Measurements from ENCODE around the gene CLTA. TPM values are rescaled to one million over a fixed set of nuclear protein-coding genes. Genes with fewer than 3 reads are reported as not detected.
A peak's percentile ranks its signal among the peaks of the same experiment; 100 is the strongest.

The CLTA gene
- total RNA-seq, 1 donor from 2014 or later, result 222 TPM

DNA sequence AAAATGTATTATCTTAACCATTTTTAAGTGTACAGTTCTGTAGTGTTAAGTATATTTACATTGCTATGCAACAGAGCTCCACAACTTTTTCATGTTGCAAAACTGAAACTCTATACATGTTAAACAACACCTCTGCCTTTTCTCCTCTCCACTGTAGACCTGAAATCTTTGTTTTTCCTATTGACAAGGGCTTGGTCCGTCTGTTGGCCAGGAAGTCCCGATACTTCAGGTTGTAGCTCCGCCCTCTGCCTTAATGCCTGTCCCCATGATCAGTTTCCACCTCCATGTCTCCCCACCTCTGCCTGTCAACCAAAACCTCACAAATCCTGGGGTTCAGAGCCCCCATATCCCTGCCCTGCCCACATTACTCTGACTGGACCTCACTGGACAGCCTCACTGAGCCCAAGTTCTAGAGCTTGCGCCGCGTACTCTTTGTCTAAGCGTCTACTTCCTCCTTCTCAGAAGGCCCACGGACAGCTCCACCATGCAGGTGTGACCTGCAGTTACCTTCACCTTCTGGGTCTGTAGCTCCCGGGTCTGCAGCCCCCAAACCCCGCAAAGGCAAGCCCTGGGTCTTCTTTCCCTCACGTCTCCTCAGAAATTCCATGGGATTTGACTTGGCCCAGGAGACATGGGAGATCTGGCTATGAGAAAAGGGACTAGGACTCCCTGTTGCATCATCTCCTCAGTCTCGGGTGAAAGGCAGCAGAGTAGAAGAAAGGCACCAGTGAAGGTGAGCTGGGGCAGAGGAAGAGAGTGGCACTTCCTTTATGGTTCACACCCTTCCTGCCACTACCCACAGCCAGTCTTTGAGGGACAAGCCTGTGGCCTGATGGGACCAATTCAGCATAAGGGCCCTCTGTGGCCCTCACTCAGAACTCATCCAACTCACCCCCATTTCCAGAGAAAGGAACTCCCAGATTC is 46.1 kb upstream of the CLTA start:
- no peaks in the 10 kb centered on the region for H3K27me3 Mint-ChIP-seq (ENCODE audit: low read depth)
- H3K4me1 Mint-ChIP-seq, result peaks cover 4% of the 10 kb centered on the region
- no peak for DNase-seq (ENCODE audit: low read depth, low spot score)
- H3K4me3 Mint-ChIP-seq, result no peak overlapping the region
- TF ChIP-seq CTCF (conservative IDR thresholded peaks at IDR 0.05), result no peak
- peaks cover 15% of the 10 kb centered on the region for H3K36me3 Mint-ChIP-seq (ENCODE audit: low read depth)
- H3K9me3 Mint-ChIP-seq, result peaks cover 9% of the 10 kb centered on the region
- H3K27ac Mint-ChIP-seq (ENCODE audit: unreplicated experiment), result peak overlapping the region; percentile 51

- no peak overlapping the region for H3K27ac Mint-ChIP-seq (ENCODE audit: unreplicated experiment)
- no peak for TF ChIP-seq CTCF (conservative IDR thresholded peaks at IDR 0.05)
- H3K27me3 Mint-ChIP-seq (ENCODE audit: low read depth), result no peaks in the 10 kb centered on the region
- no peak overlapping the region for H3K4me3 Mint-ChIP-seq
- peaks cover 9% of the 10 kb centered on the region for H3K9me3 Mint-ChIP-seq
- H3K36me3 Mint-ChIP-seq (ENCODE audit: low read depth), result peaks cover 15% of the 10 kb centered on the region
- peaks cover 4% of the 10 kb centered on the region for H3K4me1 Mint-ChIP-seq
- no peak for DNase-seq (ENCODE audit: low read depth, low spot score)
Observed at GRCh38 chr9:36145970-36146369, 44.8 kb upstream of the CLTA start.

GRCh38 chr9:36146651-36147050 is 44.1 kb upstream of the CLTA start:
- TF ChIP-seq CTCF (conservative IDR thresholded peaks at IDR 0.05), result no peak
- Mint-ChIP-seq H3K4me1 (peaks cover 4% of the 10 kb centered on the region), H3K36me3 (ENCODE audit: low read depth) (peaks cover 15% of the 10 kb centered on the region), H3K4me3 (no peak overlapping the region), H3K27me3 (ENCODE audit: low read depth) (no peaks in the 10 kb centered on the region), H3K27ac (ENCODE audit: unreplicated experiment) (no peak overlapping the region), H3K9me3 (peaks cover 9% of the 10 kb centered on the region)
- DNase-seq (ENCODE audit: low read depth, low spot score), result no peak

- no peaks in the 10 kb centered on the region for H3K27me3 Mint-ChIP-seq (ENCODE audit: low read depth)
- H3K36me3 Mint-ChIP-seq (ENCODE audit: low read depth), result peaks cover 15% of the 10 kb centered on the region
- peaks cover 4% of the 10 kb centered on the region for H3K4me1 Mint-ChIP-seq
- H3K9me3 Mint-ChIP-seq, result peaks cover 9% of the 10 kb centered on the region
- H3K4me3 Mint-ChIP-seq, result no peak overlapping the region
- no peak for TF ChIP-seq CTCF (conservative IDR thresholded peaks at IDR 0.05)
- DNase-seq (ENCODE audit: low read depth, low spot score), result no peak
- peak overlapping the region; percentile 89 for H3K27ac Mint-ChIP-seq (ENCODE audit: unreplicated experiment)
Observed at GRCh38 chr9:36147441-36148175, 43.1 kb upstream of the CLTA start.

DNA sequence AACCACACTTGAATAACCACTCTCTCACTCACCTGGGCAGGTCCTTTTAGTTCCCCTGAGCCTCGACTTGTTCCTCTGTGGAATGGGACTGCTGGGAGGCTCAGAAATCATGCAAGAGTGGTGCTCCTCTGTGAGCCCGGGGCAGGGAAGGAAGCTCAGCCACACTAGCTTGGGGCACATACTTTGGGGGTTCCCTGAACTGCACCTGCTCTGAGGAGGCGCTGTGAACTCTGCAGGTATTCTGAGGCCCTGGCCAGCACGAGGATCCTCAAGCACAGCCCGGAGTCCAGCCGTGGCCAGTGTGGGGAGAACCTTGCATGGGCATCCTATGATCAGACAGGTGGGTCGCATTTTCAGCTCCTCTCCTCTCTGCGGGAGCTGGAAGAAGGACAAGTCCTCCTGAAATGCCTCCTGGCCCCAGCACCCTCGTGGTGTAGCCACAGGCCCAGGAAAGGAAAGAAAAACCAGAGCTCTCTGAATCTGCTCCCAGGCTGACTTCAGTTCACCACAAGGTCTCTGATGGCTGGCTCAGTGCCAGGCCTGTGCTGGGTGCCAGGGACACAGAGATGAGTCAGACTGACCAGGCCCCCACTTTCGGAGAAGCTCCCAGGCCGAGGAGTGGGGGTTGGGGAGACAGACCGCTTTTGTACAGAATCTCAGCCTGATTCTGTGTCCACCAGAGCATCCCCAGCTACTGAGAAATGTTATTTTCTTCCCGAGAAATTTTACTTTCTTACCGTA is 42.2 kb upstream of the CLTA start:
- Mint-ChIP-seq H3K27ac (ENCODE audit: unreplicated experiment) (no peak overlapping the region), H3K27me3 (ENCODE audit: low read depth) (no peaks in the 10 kb centered on the region), H3K4me1 (peaks cover 4% of the 10 kb centered on the region), H3K4me3 (no peak overlapping the region), H3K36me3 (ENCODE audit: low read depth) (peaks cover 15% of the 10 kb centered on the region), H3K9me3 (peaks cover 9% of the 10 kb centered on the region)
- no peak for TF ChIP-seq CTCF (conservative IDR thresholded peaks at IDR 0.05)
- DNase-seq (ENCODE audit: low read depth, low spot score), result no peak
